BLaER1 treated with 17β-estradiol and CSF1 and Interleukin-3, amounts not matched to agents 10 nM and 100 nM (cell line): ENCODE results near the gene MSX2.
"Not testable (repeated sequence)": the region's sequence is repeated elsewhere in the genome, so short reads cannot be mapped to it uniquely, and the experiment has no call there.

Source experiments
- H3K27ac ChIP-seq, 11 experiments: shearing (Covaris generic); formaldehyde crosslinking; 2 replicates each; pipeline ENCODE4 v1.8.1; 2022
- H3K27me3 ChIP-seq, 11 experiments: shearing (Covaris generic); formaldehyde crosslinking; 2 replicates each; pipeline ENCODE4 v1.8.1; 2022
- H3K36me3 ChIP-seq, 11 experiments: shearing (Covaris generic); formaldehyde crosslinking; 2 replicates each; pipeline ENCODE4 v1.8.1; 2022
- H3K4me1 ChIP-seq, 10 experiments: shearing (Covaris generic); formaldehyde crosslinking; 2 replicates each; pipeline ENCODE4 v1.8.1; 2022
- H3K4me2 ChIP-seq, 11 experiments: shearing (Covaris generic); formaldehyde crosslinking; 2 replicates each; pipeline ENCODE4 v1.8.1; 2022
- H3K4me3 ChIP-seq, 10 experiments: shearing (Covaris generic); formaldehyde crosslinking; 2 replicates each; pipeline ENCODE4 v1.8.1; 2022
- H3K9ac ChIP-seq, 11 experiments: shearing (Covaris generic); formaldehyde crosslinking; 2 replicates each; pipeline ENCODE4 v1.8.1; 2022
- H3K9me3 ChIP-seq, 11 experiments: shearing (Covaris generic); formaldehyde crosslinking; replicated peaks in 1 of 11; 2 replicates each; pipeline ENCODE4 v1.8.1; 2022
- H4K20me1 ChIP-seq, 11 experiments: shearing (Covaris generic); formaldehyde crosslinking; 2 replicates each; pipeline ENCODE4 v1.8.1; 2022
- Cebpa-rat ChIP-seq, 11 experiments: shearing (Covaris generic); IDR thresholded peaks; 2 replicates each; pipeline ENCODE4 v1.8.1; 2022

MSX2 gene

GRCh38 chr5:174759091-174759490 is 34.7 kb downstream of the MSX2 start:
- no peaks in the 10 kb centered on the region for H3K9me3 ChIP-seq
- TF ChIP-seq Cebpa-rat (IDR thresholded peaks at IDR 0.05) = no peak
- no peaks in the 10 kb centered on the region for H3K36me3 ChIP-seq
- no peaks in the 10 kb centered on the region for H4K20me1 ChIP-seq
- H3K9ac ChIP-seq = no peak overlapping the region
- no peak overlapping the region for H3K4me2 ChIP-seq
- H3K27me3 ChIP-seq = no peaks in the 10 kb centered on the region
- H3K4me3 ChIP-seq = no peak overlapping the region
- no peak overlapping the region for H3K27ac ChIP-seq
- H3K4me1 ChIP-seq = peaks cover 0 to 9% (median 0%) of the 10 kb centered on the region in 10 experiments; a peak in 4 of 20 replicates

GRCh38 chr5:174760721-174761120 is 36.3 kb downstream of the MSX2 start:
- TF ChIP-seq Cebpa-rat (IDR thresholded peaks at IDR 0.05) = no peak

GRCh38 chr5:174761341-174761740 is 37.0 kb downstream of the MSX2 start:
- H4K20me1 ChIP-seq, H3K36me3 ChIP-seq, H3K27ac ChIP-seq, H3K4me2 ChIP-seq, H3K9ac ChIP-seq, H3K4me1 ChIP-seq, H3K9me3 ChIP-seq, H3K4me3 ChIP-seq, H3K27me3 ChIP-seq: not testable (repeated sequence)

More at GRCh38 chr5:174760721-174761120, 36.3 kb downstream of the MSX2 start:
- no peaks in the 10 kb centered on the region for H3K36me3 ChIP-seq
- no peaks in the 10 kb centered on the region for H3K27me3 ChIP-seq
- no peaks in the 10 kb centered on the region for H3K9me3 ChIP-seq
- no peak overlapping the region for H3K27ac ChIP-seq
- H3K4me2 ChIP-seq = no peak overlapping the region
- no peak overlapping the region for H3K4me3 ChIP-seq
- peaks cover 0 to 4% (median 0%) of the 10 kb centered on the region in 10 experiments; a peak in 3 of 20 replicates for H3K4me1 ChIP-seq
- no peaks in the 10 kb centered on the region for H4K20me1 ChIP-seq
- H3K9ac ChIP-seq = no peak overlapping the region

GRCh38 chr5:174764309-174764708 is 39.9 kb downstream of the MSX2 start:
- Histone ChIP-seq H3K36me3 (no peaks in the 10 kb centered on the region), H3K4me1 (no peaks in the 10 kb centered on the region), H3K27ac (no peak overlapping the region), H3K9me3 (no peaks in the 10 kb centered on the region), H3K4me2 (no peak overlapping the region), H3K4me3 (no peak overlapping the region), H4K20me1 (no peaks in the 10 kb centered on the region), H3K27me3 (no peaks in the 10 kb centered on the region), H3K9ac (no peak overlapping the region)
- TF ChIP-seq Cebpa-rat (IDR thresholded peaks at IDR 0.05) = no peak

- Histone ChIP-seq H3K27ac (no peak overlapping the region), H3K4me2 (no peak overlapping the region), H3K9ac (no peak overlapping the region), H3K4me3 (no peak overlapping the region), H3K9me3 (no peaks in the 10 kb centered on the region), H3K36me3 (no peaks in the 10 kb centered on the region), H3K4me1 (no peaks in the 10 kb centered on the region), H3K27me3 (no peaks in the 10 kb centered on the region), H4K20me1 (no peaks in the 10 kb centered on the region)
- no peak for TF ChIP-seq Cebpa-rat (IDR thresholded peaks at IDR 0.05)
Observed at GRCh38 chr5:174765540-174765939, 41.2 kb downstream of the MSX2 start.

- H3K9me3 ChIP-seq = no peaks in the 10 kb centered on the region
- no peak overlapping the region for H3K27ac ChIP-seq
- no peaks in the 10 kb centered on the region for H3K27me3 ChIP-seq
- peaks cover 0 to 13% (median 0%) of the 10 kb centered on the region in 10 experiments; a peak in 5 of 20 replicates for H3K4me1 ChIP-seq
- no peak overlapping the region for H3K4me2 ChIP-seq
- no peaks in the 10 kb centered on the region for H4K20me1 ChIP-seq
- no peaks in the 10 kb centered on the region for H3K36me3 ChIP-seq
- no peak overlapping the region for H3K9ac ChIP-seq
- TF ChIP-seq Cebpa-rat (IDR thresholded peaks at IDR 0.05) = no peak
- H3K4me3 ChIP-seq = no peak overlapping the region
Observed at GRCh38 chr5:174767670-174768069, 43.3 kb downstream of the MSX2 start.

- H3K9ac ChIP-seq = no peak overlapping the region
- H3K9me3 ChIP-seq = no peaks in the 10 kb centered on the region
- H3K36me3 ChIP-seq = no peaks in the 10 kb centered on the region
- peaks cover 0 to 13% (median 0%) of the 10 kb centered on the region in 10 experiments; a peak in 5 of 20 replicates for H3K4me1 ChIP-seq
- H3K4me3 ChIP-seq = no peak overlapping the region
- H3K27ac ChIP-seq = no peak overlapping the region
- H3K4me2 ChIP-seq = no peak overlapping the region
- no peaks in the 10 kb centered on the region for H4K20me1 ChIP-seq
- no peaks in the 10 kb centered on the region for H3K27me3 ChIP-seq
- TF ChIP-seq Cebpa-rat (IDR thresholded peaks at IDR 0.05) = no peak
Observed at GRCh38 chr5:174769005-174769404, 44.6 kb downstream of the MSX2 start.

- Histone ChIP-seq H3K4me1 (peaks cover 0 to 13% (median 0%) of the 10 kb centered on the region in 10 experiments; a peak in 5 of 20 replicates), H3K36me3 (no peaks in the 10 kb centered on the region), H3K9ac (no peak overlapping the region), H3K9me3 (no peaks in the 10 kb centered on the region), H3K4me2 (no peak overlapping the region), H3K27ac (no peak overlapping the region), H3K4me3 (no peak overlapping the region), H3K27me3 (no peaks in the 10 kb centered on the region), H4K20me1 (no peaks in the 10 kb centered on the region)
- no peak for TF ChIP-seq Cebpa-rat (IDR thresholded peaks at IDR 0.05)
Observed at GRCh38 chr5:174773371-174773770, 49.0 kb downstream of the MSX2 start.

GRCh38 chr5:174775081-174775480 is 50.7 kb downstream of the MSX2 start:
- H3K4me2 ChIP-seq = no peak overlapping the region
- no peaks in the 10 kb centered on the region for H3K36me3 ChIP-seq
- no peak overlapping the region for H3K27ac ChIP-seq
- H4K20me1 ChIP-seq = no peaks in the 10 kb centered on the region
- no peak overlapping the region for H3K4me3 ChIP-seq
- no peak overlapping the region for H3K9ac ChIP-seq
- H3K9me3 ChIP-seq = 0 out of 22 replicates have a peak, but pooled peaks cover 0 to 2% (median 0%) of the 10 kb centered on the region in 11 experiments
- no peak for TF ChIP-seq Cebpa-rat (IDR thresholded peaks at IDR 0.05)
- H3K27me3 ChIP-seq = no peaks in the 10 kb centered on the region
- H3K4me1 ChIP-seq = peaks cover 0 to 13% (median 0%) of the 10 kb centered on the region in 10 experiments; a peak in 5 of 20 replicates

GRCh38 chr5:174777111-174777510 is 52.7 kb downstream of the MSX2 start:
- TF ChIP-seq Cebpa-rat (IDR thresholded peaks at IDR 0.05) = no peak
- Histone ChIP-seq H3K9me3 (0 out of 22 replicates have a peak, but pooled peaks cover 0 to 4% (median 0%) of the 10 kb centered on the region in 11 experiments), H3K4me2 (no peak overlapping the region), H4K20me1 (no peaks in the 10 kb centered on the region), H3K36me3 (no peaks in the 10 kb centered on the region), H3K4me1 (peaks cover 0 to 3% (median 0%) of the 10 kb centered on the region in 10 experiments; a peak in 3 of 20 replicates), H3K27me3 (no peaks in the 10 kb centered on the region), H3K4me3 (no peak overlapping the region), H3K27ac (no peak overlapping the region), H3K9ac (no peak overlapping the region)
